Bronchial smooth muscle cell (primary cell): Measurements from ENCODE around the gene KDM6A. TPM values are rescaled to one million over a fixed set of nuclear protein-coding genes. Genes with fewer than 3 reads are reported as not detected.

ENCODE experiments used
- total RNA-seq: library from RNA; depleted of rRNA; stranded (reverse); fragments of >200 nt; gene quantifications from 2 replicates; pipeline ENCODE4 v1.2.1, GENCODE V29; 2014

Gene KDM6A
- total RNA-seq, result 9.6 and 10.2 TPM in 2 replicates

GRCh38 chrX:44872821-44873414 lies at the start of gene KDM6A:
KDM6A (plus strand) TSS chrX:44873188; CDS start chrX:44873552, 364 bp downstream.

GRCh38 chrX:44843753-44844152 lies 29.2 kb upstream of the KDM6A start, which contains the start of gene DUSP21:
DUSP21 (plus strand) TSS chrX:44844021; CDS start chrX:44844133, 112 bp downstream.

Other genes with a start within 250 kb of the KDM6A start
- gene DUSP21, start 29.2 kb upstream of the KDM6A start, total RNA-seq, result not detected in 2 replicates